Brain pericyte (primary cell): ENCODE data around the gene MPEG1.

Experiments
- DNase-seq: peaks from one replicate; pipeline ENCODE4 v3.0.0-alpha.2; 2012; ENCODE audit warnings: low read depth, low spot score

The MPEG1 gene

DNA sequence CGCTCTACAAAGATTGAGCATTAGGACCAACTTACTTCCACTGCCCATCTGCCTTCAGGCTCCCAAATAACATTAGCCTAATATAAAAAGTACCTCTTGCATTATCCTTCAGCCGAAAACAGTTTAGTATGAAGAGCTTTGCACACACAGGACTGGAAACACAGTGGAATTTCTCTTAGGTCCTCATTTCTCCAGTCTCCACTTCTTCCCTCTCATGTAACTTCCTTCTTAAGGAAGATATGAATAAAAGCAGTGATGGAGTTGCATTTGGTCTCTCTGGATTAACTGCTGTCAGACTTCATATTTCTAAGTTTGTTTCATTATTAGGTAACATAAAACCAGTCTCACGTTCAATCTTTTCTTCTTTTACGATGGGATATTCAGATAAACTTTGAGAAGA, 5.6 kb upstream of the MPEG1 start:
- no peak for DNase-seq

DNA sequence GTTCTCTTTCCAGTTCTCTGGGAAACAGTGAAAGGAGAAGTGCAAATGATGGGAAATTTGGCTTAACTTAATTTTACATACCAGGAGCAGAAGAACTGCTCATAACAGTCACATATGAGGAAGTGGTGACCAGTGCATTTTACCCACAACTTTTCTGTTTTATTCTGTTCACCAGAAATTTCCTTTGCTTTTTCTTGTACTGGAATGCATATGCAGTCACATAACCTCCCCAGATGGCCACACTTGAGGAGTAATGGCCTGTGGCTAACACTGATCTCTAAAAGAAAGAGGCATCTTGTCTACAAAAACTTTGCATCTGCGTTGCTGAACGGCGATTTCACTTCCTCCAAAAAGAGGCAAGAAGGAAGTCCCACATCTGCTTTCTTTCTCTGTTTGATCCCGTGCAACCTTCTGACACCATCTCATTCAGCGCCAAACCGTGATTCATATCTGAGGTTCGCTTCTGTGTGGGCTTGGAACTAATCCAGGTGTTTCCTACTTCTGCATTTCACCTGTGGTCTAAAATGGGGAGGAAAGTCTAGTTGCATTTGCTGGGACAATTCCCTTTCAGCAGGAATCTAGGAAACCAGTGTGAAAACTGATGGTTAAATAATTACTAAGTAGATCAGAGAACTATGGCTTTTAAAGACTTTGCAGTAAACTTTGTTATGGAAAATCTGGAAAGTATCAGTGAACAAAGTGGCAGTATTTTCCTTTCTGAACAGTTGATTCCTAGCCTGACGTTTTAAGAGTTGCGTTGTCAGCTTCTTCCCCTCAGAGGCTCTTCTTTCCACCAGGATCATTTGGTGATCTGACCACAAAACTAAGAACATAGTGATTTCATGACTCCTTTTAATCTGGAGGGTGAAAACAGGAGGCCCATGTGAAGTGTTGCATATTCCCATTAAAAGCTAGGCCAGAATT, 4.2 kb upstream of the MPEG1 start:
- DNase-seq: no peak

DNA sequence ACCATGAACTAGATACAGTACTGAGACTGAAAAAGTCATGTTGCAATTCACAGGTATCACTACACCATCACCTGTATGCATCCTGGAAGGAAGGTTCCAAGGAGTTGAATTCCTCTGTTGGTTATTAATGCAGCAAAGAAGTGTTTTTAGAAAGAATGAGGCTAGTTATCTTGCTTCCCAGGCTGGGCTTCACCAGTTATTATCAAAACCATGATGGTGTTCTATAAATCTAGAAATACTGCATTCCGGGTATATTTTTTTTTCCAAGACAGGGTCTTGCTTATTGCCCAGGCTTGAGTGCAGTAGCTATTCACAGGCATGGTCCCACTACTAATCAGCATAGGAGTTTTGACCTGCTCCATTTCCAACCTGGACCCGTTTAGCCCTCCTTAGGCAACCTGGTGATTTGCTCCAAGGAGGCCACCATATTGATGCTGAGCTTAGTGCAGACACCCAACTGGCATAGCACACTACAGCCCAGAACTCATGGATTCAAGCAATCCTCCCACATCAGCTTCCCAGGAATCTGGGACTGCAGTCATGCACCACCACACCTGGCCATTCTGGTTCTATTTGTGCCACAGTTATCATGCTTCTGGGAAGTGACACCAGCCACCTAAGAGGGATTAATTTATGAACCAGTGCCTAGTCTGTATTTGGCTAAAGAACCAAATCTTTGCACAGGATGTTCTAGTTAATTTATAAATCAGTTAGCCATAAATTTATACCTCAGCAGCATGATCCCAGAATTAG, 1.6 kb upstream of the MPEG1 start:
- DNase-seq: no peak

DNA sequence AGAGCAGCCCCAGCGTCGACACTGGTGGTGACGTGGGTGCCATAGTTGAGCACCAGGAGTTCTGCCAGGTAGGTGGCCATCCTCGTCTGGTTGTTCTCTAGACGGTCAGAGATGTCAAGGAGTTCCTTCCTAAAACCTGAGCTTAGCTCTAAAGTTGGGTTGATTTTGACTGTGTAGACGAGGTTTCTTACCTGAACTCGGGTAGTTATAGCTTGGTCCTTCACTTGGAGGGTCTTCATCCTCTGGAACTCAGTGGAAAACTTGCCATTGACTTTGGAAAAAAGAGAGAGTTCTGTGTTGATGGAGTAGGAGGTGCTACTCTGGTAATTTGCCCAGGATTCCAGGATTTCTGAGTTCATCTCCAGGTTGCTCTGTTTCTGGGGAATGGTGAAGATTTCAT, 505 bp downstream of the MPEG1 start:
- DNase-seq: no peak

DNA sequence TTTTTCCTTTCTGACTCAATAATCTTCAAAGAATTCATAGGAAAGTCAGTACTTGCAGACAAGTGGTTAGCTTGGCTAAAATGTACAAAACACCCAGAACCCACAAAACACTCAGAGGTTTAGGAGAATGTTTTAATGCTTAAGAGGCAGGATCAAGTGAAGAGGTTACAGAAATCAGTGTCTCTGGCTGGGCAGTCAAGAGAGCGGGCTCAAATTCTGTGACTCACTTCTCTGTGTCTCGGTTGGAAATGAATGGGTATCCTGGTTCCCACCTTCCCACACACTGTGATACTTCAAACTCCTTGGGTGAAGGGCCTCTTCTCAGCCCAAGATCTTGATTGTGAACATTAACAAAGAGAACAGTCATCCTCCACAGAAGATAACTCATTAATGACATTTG, 3.8 kb downstream of the MPEG1 start:
- no peak for DNase-seq

DNA sequence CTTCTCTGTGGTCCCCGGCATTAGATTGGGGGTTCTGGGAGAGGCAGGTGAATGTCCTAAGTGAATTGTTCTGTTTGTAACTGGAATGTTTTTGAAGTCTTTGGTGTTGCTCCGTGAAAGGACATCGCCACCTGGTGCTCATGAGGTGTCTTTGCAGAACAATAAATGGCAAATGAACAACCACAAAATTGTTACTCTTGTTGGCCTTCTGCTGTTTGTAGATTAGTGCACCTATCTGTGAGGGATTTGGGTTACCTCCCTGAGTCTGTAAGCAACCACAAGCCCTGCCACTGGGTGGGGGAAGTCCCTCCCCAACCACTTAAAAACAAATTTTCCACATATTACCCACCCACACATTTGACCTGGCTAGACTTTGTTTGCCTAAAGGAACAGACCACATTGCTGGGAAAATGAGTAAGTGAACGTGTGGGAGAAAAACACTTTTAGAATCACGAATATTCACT, 4.7 kb downstream of the MPEG1 start:
- DNase-seq: no peak

- no peak for DNase-seq
Observed at GRCh38 chr11:59206635-59207034, 6.1 kb downstream of the MPEG1 start.

GRCh38 chr11:59205648-59206047, 7.1 kb downstream of the MPEG1 start:
- no peak for DNase-seq

DNA sequence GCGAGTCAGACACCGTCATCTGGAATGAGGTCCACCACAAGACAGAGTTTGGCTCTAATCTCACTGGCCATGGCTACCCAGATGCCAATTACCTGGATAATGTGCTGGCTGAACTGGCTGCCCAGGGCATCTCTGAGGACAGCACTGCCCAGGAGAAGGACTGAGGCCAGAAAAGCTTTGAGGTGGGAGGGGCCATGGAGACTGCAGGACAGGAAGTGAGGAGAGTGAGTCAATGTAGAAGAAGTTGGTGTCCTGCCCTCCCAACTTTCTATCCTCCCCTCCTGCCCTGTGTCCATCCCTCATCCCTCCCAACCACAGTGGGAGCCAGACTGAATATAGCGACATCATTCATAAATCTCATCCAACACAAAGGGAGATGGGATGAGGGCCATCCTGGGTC, 8.0 kb downstream of the MPEG1 start:
- no peak for DNase-seq

- no peak for DNase-seq
Observed at GRCh38 chr11:59201353-59201752, 11.4 kb downstream of the MPEG1 start.

DNA sequence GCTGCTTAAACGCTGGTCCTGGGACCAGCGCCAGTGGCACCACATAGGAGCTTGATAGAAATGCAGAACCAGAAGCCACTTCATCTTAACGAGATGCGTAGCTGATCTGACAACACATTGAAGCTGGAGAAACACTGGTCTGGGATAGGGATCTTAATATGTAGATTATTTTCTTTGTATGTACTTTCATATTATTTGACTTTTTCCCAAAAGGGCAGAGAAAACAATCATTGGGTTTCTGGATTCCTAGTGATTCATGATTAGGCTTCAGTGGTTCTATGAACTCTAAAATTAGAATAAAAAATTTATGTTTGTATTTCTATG, 12.3 kb downstream of the MPEG1 start:
- DNase-seq: no peak

GRCh38 chr11:59199546-59200422, 12.9 kb downstream of the MPEG1 start:
- DNase-seq: no peak

GRCh38 chr11:59198726-59199125, 14.0 kb downstream of the MPEG1 start:
- no peak for DNase-seq

DNA sequence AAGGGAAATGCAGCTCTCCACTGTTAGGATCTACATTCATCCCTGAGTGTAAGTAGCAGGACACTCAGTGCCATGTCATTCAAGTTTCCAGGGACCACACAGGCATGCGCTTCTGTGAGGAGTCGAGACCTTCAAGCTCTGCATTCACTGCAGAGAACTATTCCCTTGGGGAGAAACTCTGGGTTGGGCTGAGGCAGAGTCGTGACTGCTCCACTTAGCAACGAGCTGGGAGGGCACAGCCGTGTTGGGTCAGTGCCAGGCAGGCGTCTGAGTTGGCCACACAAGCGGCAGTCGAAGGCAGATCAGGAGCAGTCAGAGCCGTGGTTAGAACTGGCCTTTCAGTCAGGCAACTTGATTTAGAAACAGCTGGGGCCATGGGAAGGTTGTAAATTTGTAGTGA, 14.7 kb downstream of the MPEG1 start:
- DNase-seq: peak; percentile 5

DNA sequence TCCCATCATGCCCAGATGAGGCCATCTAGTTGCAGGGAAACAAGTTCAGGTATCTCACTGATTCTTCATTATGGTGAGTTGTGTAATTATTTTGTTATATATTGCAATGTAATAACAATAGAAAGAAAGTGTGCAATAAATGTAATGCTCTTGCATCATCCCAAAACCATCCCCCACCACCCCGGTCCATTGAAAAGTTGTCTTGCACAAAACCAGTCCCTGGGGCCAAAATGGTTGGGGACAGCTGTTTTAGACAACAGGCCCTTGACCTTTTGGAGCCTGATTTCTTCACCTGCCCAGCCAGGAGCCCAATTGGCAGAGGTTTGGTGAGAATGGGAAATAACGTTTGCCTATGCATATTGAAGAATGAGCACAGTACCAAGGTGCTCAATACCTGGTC, 15.9 kb downstream of the MPEG1 start:
- DNase-seq: no peak

DNA sequence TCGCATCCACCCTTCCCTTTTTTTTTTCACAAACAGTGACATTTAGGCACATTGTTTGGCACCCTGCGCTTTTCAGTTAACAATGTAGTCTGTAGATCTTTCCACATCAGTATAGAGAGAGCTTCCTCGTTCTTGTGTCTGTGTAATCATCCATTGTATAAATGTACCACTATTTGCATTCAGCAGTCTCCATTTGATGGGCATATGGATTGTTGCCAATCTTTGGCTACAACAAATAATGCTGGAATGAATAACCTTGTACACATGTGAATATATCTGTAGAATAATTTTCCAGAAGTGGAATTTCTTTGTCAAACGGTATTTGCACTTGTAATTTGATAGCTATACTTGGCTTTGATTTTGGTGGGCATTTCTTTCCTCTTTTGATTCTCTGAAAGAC, 17.1 kb downstream of the MPEG1 start:
- no peak for DNase-seq

DNA sequence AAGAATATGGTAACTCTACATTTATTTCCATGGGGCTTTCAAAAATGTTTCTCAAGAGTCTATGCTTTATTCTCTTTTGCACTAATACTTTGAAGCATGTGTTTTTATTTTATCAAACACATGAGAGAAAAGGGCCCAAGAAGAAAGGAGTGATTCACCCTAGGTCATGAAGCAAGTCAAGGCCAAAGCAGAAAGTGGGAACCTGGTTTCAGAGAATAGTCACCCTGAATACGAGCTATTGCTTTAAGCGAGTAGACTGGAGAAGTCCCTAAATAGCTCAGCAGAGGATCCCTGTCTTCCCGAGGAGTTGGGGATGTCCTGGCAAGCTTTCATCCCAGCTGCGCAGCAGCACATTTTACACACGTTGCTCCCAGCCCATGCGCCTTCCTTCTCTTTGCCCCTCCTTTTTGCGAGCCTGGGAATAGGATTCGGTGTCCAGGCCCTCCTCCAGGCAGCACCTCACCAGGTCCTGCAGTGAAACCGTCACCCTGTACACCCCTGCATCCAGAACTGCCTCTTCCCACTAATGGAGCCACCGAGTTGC, 19.1 kb downstream of the MPEG1 start:
- DNase-seq: no peak

- DNase-seq: no peak
Observed at GRCh38 chr11:59192446-59193020, 20.2 kb downstream of the MPEG1 start.

DNA sequence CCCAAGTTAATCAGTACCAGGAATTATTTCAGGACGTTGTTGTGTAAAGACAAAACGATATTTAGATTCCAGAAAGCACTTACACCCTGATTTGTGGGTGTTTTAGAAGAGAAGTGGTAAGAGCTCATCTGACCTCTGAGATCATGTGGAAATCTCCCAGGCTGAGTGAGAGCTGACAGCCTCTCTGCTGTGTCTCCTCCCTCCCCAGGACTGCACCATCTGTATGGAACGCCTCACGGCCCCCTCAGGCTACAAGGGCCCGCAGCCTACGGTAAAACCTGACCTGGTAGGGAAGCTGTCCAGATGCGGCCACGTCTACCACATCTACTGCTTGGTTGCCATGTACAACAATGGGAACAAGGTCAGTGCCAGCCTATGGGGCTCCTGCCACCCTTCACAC, 20.8 kb downstream of the MPEG1 start:
- DNase-seq: no peak

- no peak for DNase-seq
Observed at GRCh38 chr11:59191095-59191494, 21.6 kb downstream of the MPEG1 start.

- no peak for DNase-seq
Observed at GRCh38 chr11:59189986-59190385, 22.7 kb downstream of the MPEG1 start.
